Activated CD8-positive, alpha-beta memory T cell treated with anti-CD3 and anti-CD28 coated beads, Interleukin-2, amount 50 U/mL, for 4 hours (primary cell): ENCODE measurements around the gene CSE1L.
"Not testable (repeated sequence)": the region's sequence is repeated elsewhere in the genome, so short reads cannot be mapped to it uniquely, and the experiment has no call there.

Experiments
- DNase-seq: peaks from one replicate; pipeline ENCODE4 v3.0.0-alpha.2; 2020

The CSE1L gene

DNA sequence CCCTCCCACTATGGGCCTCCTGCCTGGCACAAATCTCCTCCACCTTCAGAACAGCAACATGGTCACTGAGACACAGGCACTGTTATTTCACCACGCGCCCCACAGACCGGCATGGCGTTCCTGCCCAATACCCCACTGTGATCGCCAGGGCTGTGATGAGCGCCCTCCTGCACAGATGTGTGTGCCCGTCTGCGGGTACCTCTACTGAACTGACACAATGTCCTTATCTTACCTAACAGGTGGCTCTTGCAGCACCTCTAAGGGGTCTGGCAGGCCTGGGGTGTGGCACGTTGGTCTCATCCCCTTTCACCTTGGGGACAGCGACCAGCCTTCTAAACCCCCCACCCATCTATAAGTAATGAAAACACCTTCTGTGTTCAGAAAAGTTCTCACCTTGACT is 77.9 kb downstream of the CSE1L start:
- no peak for DNase-seq

DNA sequence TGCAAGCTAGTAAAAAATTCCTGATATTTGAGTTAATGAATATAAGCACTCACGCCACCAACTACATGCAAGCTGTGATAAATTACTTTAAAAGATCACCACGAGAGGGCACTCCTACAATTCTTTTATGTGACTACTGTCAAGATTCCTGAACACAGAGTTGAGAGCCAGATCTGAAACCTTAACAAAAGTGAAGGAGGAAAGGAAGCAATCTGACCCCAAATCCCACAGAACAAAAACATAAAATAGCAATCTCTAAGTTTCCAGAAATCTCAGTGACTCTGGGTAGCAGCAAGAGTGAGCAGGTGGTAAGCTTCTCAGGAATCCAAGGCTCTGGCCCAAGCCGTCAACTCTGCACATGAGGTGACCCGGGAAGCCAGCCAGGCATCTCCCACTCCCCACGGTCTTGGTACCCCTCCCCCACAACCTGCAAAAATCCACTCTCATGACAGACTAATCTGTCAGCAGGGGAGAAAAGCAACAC is 86.9 kb downstream of the CSE1L start:
- no peak for DNase-seq

DNA sequence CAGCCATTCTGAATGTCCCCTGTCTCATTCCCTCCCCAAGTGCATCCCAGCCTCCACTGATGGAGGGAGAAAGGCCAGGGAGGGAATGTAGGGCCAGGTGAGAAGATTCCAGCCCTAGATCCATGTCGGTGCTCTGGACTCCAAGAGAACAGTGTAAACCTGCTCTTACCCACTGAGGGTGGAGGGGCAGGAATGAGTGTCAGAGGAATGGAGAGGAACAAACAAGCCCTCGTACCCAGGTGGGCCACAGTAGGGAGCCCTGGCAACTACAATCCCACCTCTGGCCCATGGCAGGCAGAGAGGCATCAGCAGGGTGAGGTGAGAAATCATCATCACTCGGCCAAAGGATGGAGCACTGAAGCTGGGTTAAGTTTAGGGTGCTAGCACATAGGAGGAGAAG is 87.5 kb downstream of the CSE1L start:
- DNase-seq, result no peak

DNA sequence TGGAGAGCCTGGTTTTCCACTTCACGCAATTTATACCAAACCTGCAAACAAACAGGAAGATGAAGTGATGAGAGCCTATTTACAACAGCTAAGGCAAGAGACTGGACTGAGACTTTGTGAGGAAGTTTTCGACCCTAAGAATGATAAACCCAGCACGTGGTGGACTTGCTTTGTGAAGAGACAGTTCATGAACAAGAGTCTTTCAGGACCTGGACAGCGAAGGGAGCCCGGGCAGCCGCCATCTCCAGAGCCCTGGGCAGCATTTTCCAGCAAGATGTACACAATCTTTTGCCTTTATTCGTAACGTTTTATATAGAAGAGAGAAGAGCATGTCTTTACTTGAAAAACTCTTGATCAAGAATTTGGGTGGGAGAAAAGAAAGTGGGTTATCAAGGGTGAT is 88.7 kb downstream of the CSE1L start:
- DNase-seq, result not testable (repeated sequence)

DNA sequence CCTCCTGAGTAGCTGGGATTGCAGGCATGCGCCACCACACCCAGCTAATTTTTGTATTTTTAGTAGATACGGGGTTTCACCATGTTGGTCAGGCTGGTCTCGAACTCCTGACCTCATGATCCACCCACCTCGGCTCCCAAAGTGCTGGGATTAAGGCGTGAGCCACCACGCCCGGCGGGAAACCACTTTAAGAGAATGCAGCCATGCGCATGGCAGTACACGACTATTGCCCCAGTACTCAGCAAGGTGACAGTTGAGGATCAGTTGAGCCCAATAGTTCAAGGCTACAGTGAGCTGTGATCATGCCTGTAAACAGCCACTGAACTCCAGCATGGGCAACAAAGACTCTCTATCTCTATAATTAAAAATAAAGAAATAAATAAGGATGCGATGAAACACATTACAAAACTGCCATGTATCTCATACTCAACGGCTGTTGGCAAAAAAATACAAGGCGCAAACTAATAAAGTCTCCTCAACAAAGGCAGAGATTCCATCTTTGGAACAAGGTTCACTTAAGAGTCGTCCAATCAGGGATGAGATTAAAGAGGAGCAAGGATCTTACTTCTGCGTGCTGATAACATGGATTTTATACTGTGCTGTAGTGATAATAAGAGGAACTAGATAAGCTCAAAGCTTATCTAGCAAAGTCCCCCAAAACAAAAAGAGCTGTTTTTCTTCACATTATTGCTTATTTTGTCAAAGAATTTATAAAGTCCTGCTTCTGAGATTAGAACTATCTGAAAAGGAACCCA is 90.9 kb downstream of the CSE1L start:
- no peak for DNase-seq

DNA sequence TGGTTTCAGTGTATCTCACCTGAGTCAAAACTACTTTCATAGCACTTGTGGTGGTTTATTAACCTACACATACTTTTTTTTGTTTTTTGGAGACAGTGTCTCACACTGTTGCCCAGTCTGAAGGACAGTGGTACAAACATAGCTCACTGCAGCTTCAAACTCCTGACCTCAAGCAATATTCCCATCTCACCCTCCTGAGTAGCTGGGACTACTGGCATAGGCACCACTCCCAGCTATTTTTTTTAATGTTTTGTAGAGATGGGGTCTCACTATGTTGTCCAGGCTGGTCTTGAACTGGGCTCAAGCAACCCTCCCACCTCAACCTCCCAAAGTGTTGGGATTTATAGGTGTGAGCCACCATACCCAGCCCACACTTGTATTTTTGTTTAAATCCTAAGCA is 92.3 kb downstream of the CSE1L start:
- DNase-seq, result no peak

DNA sequence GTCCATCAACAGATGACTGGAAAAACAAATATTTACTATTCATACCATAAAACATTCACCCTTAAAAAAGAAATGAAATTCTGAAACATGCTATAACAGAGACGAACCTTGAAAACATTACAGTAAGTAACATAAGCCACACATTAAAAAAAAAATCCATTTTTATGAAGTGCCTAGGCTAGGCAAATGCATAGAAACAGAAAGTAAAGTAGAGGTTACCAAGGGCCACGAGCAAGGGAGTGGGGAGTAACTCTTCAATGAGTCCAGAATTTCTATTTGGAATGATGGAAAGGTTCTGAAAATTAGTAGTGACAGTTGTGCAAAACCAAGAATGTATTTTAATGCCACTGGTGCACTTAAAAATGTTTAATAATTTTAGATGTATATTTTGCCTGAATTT is 94.3 kb downstream of the CSE1L start:
- no peak for DNase-seq

DNA sequence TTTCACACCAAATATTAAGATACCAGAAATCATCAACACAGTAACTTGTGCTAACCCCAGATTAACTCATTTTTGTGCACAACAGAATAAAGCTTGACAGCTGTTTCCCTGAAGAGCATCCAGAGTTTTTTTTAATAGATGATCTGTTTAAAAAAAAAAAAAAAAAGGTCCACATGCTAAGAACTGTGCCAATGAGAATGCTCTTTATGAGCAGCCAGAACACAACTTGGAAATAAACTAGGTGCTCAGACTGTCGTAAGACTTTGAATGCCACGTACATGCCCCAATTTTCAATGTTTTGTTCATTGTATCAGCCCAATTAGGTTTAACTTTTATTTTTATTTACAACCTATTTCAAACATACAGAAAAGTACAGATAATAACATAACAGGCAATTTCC is 94.7 kb downstream of the CSE1L start:
- no peak for DNase-seq
